DND-41 (cell line): ENCODE data around the gene RASGRP1.

Experiments used
- CTCF ChIP-seq: IDR thresholded peaks from 2 replicates; pipeline ENCODE4 v1.5.1; 2012; ENCODE audit warnings: borderline replicate concordance, low read length, moderate library complexity, mild to moderate bottlenecking; ENCODE audit not compliant: poor library complexity, severe bottlenecking; ENCODE audit errors: extremely low read depth
- EZH2 ChIP-seq: IDR thresholded peaks from 3 replicates; pipeline ENCODE4 v1.6.1; 2012; ENCODE audit warnings: borderline replicate concordance, low read depth, mild to moderate bottlenecking, moderate library complexity, low read length, inconsistent platforms; ENCODE audit not compliant: severe bottlenecking

GRCh38 chr15:38524156-38524555 is 40.5 kb downstream of the RASGRP1 start:
- TF ChIP-seq CTCF (no peak), EZH2 (no peak)
